Measurements from ENCODE around the gene DDR2.

DNA sequence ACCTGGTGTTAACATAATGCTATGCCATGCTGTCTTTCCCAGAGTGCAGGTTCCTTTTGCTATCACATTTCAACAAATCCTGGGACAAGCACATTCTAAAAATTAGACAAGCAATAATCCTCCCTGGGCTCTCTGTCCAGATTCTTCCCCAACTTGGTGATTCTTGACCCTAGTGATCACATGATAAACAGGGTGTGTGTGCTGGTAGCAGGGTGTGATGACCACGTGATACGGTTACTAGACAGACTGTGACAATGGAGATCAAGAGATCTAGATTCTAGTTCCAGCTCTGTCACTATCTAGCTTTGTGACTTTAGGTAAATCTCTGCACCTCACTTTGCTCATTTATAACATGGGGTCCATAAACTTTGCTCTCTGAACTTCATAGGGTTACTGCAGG lies 96.3 kb downstream of the DDR2 start:
- TF ChIP-seq, protein P1, sequence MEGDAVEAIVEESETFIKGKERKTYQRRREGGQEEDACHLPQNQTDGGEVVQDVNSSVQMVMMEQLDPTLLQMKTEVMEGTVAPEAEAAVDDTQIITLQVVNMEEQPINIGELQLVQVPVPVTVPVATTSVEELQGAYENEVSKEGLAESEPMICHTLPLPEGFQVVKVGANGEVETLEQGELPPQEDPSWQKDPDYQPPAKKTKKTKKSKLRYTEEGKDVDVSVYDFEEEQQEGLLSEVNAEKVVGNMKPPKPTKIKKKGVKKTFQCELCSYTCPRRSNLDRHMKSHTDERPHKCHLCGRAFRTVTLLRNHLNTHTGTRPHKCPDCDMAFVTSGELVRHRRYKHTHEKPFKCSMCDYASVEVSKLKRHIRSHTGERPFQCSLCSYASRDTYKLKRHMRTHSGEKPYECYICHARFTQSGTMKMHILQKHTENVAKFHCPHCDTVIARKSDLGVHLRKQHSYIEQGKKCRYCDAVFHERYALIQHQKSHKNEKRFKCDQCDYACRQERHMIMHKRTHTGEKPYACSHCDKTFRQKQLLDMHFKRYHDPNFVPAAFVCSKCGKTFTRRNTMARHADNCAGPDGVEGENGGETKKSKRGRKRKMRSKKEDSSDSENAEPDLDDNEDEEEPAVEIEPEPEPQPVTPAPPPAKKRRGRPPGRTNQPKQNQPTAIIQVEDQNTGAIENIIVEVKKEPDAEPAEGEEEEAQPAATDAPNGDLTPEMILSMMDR (IDR thresholded peaks at IDR 0.05) = no peak
- TF ChIP-seq POLR2A (IDR thresholded peaks at IDR 0.05) (no peak), EP300 (IDR thresholded peaks at IDR 0.05) (no peak)
